Gastroesophageal sphincter (tissue), 4 donors: ENCODE data around the gene TFF2. TPM values are rescaled to one million over a fixed set of nuclear protein-coding genes. Genes with fewer than 3 reads are reported as not detected.

ENCODE experiments used
- ATAC-seq: fragments of 150-250 bp; one replicate; pipeline ENCODE4 v1.9.1; 2016; ENCODE audit warnings: mild to moderate bottlenecking, moderate library complexity
- H3K27ac ChIP-seq, 4 donors: fragments of 200-600 bp; sonication (generic) in 3 of 4; 1 replicate in 3 of 4; 2 replicates in 1 of 4; pipeline ENCODE4 v1.5.1; 2016 to 2019
- H3K27me3 ChIP-seq: fragments of 200-600 bp; sonication (generic); one replicate; pipeline ENCODE4 v1.5.1; 2019
- H3K36me3 ChIP-seq, 2 donors: fragments of 200-600 bp; sonication (generic); one replicate each; pipeline ENCODE4 v1.5.1; 2019; ENCODE audit warnings: control low read depth in 1 of 2
- H3K4me1 ChIP-seq, 3 donors: fragments of 200-600 bp; sonication (generic); 1 replicate in 2 of 3; 2 replicates in 1 of 3; pipeline ENCODE4 v1.5.1; 2016 to 2019; ENCODE audit warnings: control low read depth in 2 of 3
- H3K4me3 ChIP-seq, 2 donors: fragments of 200-600 bp; sonication (generic); one replicate each; pipeline ENCODE4 v1.5.1; 2019; ENCODE audit warnings: mild to moderate bottlenecking in 1 of 2, moderate library complexity in 1 of 2
- H3K9me3 ChIP-seq, 3 donors: fragments of 200-600 bp; sonication (generic); one replicate each; pipeline ENCODE4 v1.5.1; 2017 to 2019; ENCODE audit warnings: control low read depth in 2 of 3
- EP300 ChIP-seq: sonication (generic); formaldehyde crosslinking; IDR thresholded peaks from one replicate; pipeline ENCODE4 v1.6.1; 2017; ENCODE audit warnings: antibody characterized with exemption, mild to moderate bottlenecking
- POLR2A ChIP-seq, 2 donors: fragments of 450-650 bp; IDR thresholded peaks; one replicate each; pipeline ENCODE4 v1.6.1; 2017; ENCODE audit warnings: antibody characterized with exemption in 2 of 2, mild to moderate bottlenecking in 2 of 2, moderate library complexity in 1 of 2
- POLR2AphosphoS5 ChIP-seq: sonication (generic); formaldehyde crosslinking; IDR thresholded peaks from one replicate; pipeline ENCODE4 v1.6.1; 2017; ENCODE audit warnings: antibody characterized with exemption
- whole genome bisulfite sequencing, 2 donors: methylation state at CpG; one replicate each; pipeline ENCODE4 v1.1.5; 2018; ENCODE audit warnings: low coverage in 1 of 2; 5-methylcytosine and 5-hydroxymethylcytosine counted together
- total RNA-seq, 4 donors: library from RNA; depleted of rRNA; stranded (reverse); fragments of >200 nt; gene quantifications; one replicate each; pipeline ENCODE4 v1.1.0, GENCODE V29; 2016
- TF ChIP-seq, protein P1 (sequence below), 4 experiments: fragments of 200-600 bp in 2 of 4; fragments of 450-650 bp in 2 of 4; sonication (generic) in 1 of 4; IDR thresholded peaks; one replicate each; pipeline ENCODE4 v1.5.1; 2017 to 2019; ENCODE audit warnings: antibody characterized with exemption in 4 of 4, mild to moderate bottlenecking in 2 of 4, moderate library complexity in 2 of 4

Gene TFF2
- total RNA-seq, 4 donors from 2014 or later = not detected

DNA sequence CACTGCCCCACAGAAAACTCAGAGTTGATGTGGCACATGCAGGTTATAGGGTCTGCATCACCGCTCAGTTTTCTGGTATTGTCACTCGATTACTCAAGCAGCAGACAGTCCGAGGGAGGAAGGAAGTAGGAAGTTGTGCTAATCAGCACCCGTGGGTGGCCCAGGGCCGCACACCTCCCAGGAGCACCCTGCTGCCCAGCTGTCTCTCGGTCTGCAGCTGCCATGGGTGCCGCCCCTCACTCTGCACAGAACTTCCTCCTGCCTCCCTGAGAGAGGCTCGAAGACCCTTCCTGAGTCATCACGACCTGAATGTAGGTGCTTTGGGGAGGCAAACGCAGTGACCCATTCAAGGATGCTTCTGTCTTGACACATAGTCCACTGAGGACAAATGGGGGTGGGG lies 31.4 kb downstream of the TFF2 start:
- H3K4me3 ChIP-seq = no peak overlapping the region
- peaks cover 32% of the 10 kb centered on the region for H3K27me3 ChIP-seq
- H3K9me3 ChIP-seq = no peaks in the 10 kb centered on the region
- 61% methylated on average over 5 of the region's 10 CpGs; no CpG with 5 or more reads in 1 of the 2 donors for WGBS, 2 donors
- ATAC-seq = no peak
- TF ChIP-seq POLR2A (IDR thresholded peaks at IDR 0.05) (no peak), EP300 (no peak), POLR2AphosphoS5 (no peak)
- TF ChIP-seq, protein P1, sequence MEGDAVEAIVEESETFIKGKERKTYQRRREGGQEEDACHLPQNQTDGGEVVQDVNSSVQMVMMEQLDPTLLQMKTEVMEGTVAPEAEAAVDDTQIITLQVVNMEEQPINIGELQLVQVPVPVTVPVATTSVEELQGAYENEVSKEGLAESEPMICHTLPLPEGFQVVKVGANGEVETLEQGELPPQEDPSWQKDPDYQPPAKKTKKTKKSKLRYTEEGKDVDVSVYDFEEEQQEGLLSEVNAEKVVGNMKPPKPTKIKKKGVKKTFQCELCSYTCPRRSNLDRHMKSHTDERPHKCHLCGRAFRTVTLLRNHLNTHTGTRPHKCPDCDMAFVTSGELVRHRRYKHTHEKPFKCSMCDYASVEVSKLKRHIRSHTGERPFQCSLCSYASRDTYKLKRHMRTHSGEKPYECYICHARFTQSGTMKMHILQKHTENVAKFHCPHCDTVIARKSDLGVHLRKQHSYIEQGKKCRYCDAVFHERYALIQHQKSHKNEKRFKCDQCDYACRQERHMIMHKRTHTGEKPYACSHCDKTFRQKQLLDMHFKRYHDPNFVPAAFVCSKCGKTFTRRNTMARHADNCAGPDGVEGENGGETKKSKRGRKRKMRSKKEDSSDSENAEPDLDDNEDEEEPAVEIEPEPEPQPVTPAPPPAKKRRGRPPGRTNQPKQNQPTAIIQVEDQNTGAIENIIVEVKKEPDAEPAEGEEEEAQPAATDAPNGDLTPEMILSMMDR (IDR thresholded peaks at IDR 0.05) = no peak
- no peaks in the 10 kb centered on the region for H3K36me3 ChIP-seq
- no peaks in the 10 kb centered on the region for H3K4me1 ChIP-seq
- H3K27ac ChIP-seq = no peak overlapping the region

DNA sequence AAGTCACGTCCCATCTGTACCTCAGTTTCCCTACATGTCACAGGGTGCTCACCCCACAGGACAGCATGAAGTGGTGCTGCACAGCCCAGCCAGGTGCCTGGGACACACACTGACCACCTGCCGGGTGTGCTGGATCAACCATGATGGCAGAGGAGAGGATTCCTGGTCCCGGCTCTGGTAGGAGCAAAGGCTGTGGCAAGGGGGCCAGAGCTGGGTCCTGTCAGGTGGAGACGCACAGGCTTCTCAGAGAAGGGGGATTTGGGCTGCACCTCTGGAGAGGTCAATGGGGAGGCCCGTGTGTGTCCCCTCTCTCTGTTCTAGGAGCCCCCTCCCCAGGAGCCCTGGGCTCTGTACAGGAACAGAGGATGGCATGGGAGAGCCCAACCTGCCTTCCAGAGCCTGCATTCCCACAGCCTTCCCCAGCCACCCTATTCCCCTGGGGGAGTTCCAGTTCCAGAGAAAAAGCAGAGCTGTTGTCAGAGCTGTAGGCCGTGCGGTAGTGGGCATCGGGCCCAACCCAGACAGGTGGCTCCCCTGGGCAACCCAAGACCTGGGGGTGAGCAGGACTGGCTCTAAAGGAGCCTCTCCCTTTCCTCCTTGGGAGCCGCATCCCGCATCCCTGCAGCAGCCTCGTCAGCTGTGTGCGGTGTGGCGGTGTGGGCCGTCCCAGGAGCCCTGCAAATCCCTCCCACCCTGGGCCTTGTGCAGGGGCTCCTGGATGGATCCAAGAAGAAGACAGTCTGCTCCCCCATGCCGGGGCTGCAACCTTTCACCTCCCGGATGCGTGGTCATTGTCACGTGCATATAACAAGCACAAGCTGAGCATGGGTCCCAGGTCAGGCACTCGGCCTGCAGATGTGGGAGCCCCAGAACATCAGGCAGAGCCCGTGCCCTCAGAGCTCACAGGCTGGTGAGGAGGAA lies 32.7 kb downstream of the TFF2 start:
- Histone ChIP-seq H3K4me1 (no peaks in the 10 kb centered on the region), H3K4me3 (no peak overlapping the region), H3K27me3 (peaks cover 37% of the 10 kb centered on the region), H3K9me3 (no peaks in the 10 kb centered on the region), H3K27ac (no peak overlapping the region), H3K36me3 (no peaks in the 10 kb centered on the region)
- TF ChIP-seq POLR2AphosphoS5 (no peak), EP300 (no peak), POLR2A (IDR thresholded peaks at IDR 0.05) (no peak)
- TF ChIP-seq, protein P1 (IDR thresholded peaks at IDR 0.05) = no peak
- WGBS, 2 donors = 70% methylated on average over 2 of the region's 20 CpGs; no CpG with 5 or more reads in 1 of the 2 donors
- ATAC-seq = no peak

DNA sequence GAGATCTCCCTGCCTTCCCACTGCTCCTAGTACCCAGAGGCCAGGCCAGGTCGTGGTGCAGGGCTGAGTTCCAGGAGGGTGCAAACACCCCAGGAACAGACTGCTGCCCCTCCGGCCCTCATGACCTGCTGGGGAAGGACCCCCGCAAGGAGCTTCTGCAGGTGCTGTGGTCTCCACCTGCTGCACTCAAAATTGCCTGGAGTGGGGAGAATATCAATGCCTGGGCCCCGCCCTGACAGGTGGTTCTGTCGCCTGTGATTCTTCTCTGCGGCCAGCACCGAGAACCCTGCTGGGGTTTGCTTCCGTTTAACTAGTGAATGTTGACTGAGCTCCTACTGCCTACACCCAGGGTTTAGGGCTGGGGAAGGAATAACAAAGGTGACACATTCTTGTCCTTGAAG lies 33.5 kb downstream of the TFF2 start:
- no peak overlapping the region for H3K27ac ChIP-seq
- H3K4me1 ChIP-seq = no peaks in the 10 kb centered on the region
- TF ChIP-seq POLR2A (IDR thresholded peaks at IDR 0.05) (no peak), POLR2AphosphoS5 (no peak), EP300 (no peak)
- TF ChIP-seq, protein P1 (IDR thresholded peaks at IDR 0.05) = no peak
- no peak overlapping the region for H3K4me3 ChIP-seq
- no peaks in the 10 kb centered on the region for H3K36me3 ChIP-seq
- no peak for ATAC-seq
- WGBS, 2 donors = no CpG with 5 or more reads among the region's 8 CpGs
- H3K27me3 ChIP-seq = peaks cover 37% of the 10 kb centered on the region
- H3K9me3 ChIP-seq = no peaks in the 10 kb centered on the region

DNA sequence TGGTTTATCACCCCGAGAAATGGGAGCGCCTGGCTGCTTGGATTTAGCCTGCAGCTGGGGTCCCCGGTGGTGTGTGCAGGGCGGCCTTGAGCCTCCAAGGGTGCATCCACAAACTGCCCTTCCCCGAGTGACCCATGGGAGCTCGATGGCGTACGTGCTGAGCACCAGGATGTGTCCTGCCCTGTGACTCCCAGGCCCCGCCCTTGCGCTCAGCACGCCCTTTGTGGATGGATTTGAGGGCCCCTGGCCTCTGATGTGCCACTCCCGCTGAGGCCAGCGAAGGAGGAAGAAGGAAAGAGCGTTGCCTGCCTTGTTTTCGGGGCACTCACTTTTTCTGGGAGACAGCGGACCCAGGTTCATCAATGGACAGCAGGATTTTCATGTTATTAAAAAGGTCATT lies 33.9 kb downstream of the TFF2 start:
- Histone ChIP-seq H3K27me3 (peaks cover 40% of the 10 kb centered on the region), H3K9me3 (no peaks in the 10 kb centered on the region), H3K4me1 (no peaks in the 10 kb centered on the region), H3K27ac (no peak overlapping the region), H3K4me3 (no peak overlapping the region), H3K36me3 (no peaks in the 10 kb centered on the region)
- TF ChIP-seq, protein P1 (IDR thresholded peaks at IDR 0.05) = no peak
- TF ChIP-seq POLR2AphosphoS5 = no peak
- no peak for TF ChIP-seq POLR2A (IDR thresholded peaks at IDR 0.05)
- no peak for ATAC-seq
- 77% methylated on average over 3 of the region's 16 CpGs; no CpG with 5 or more reads in 1 of the 2 donors for WGBS, 2 donors
